ENCODE results near the gene ACR. TPM values are rescaled to one million over a fixed set of nuclear protein-coding genes. Genes with fewer than 3 reads are reported as not detected.

ACR gene
- total RNA-seq, 3 donors from 2014 or later: 0.41 to 1.4 (median 0.43) TPM

DNA sequence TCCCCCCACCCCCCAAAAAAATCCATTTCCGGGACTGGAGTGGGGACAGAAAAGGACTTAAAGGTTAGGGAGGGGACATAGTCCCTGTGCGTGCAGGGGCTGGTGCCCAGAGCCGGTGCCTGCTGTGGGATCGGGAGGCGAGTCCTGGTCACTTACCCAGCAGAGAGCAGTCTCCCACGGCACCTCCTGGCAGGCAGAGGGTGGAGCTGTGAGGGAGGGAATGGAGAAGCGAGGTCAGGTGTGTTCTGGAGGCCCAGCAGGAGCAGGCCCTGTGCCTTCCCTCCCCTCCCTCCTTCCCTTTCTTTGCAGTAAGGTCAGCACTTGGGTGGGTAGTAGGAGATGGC is 37.0 kb upstream of the ACR start:
- H3K4me1 ChIP-seq (ENCODE audit: low read depth): peaks cover 4% of the 10 kb centered on the region
- peak in 1 of 3 donors; percentile 12 for DNase-seq
- intact Hi-C loops (cut with DNase I, micrococcal nuclease): no loop called here
- no peaks in the 10 kb centered on the region for H3K9me3 ChIP-seq
- no peaks in the 10 kb centered on the region for H3K36me3 ChIP-seq (ENCODE audit: low read depth)
- TF ChIP-seq, protein P1, sequence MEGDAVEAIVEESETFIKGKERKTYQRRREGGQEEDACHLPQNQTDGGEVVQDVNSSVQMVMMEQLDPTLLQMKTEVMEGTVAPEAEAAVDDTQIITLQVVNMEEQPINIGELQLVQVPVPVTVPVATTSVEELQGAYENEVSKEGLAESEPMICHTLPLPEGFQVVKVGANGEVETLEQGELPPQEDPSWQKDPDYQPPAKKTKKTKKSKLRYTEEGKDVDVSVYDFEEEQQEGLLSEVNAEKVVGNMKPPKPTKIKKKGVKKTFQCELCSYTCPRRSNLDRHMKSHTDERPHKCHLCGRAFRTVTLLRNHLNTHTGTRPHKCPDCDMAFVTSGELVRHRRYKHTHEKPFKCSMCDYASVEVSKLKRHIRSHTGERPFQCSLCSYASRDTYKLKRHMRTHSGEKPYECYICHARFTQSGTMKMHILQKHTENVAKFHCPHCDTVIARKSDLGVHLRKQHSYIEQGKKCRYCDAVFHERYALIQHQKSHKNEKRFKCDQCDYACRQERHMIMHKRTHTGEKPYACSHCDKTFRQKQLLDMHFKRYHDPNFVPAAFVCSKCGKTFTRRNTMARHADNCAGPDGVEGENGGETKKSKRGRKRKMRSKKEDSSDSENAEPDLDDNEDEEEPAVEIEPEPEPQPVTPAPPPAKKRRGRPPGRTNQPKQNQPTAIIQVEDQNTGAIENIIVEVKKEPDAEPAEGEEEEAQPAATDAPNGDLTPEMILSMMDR (IDR thresholded peaks at IDR 0.05): no peak
- no peak for ATAC-seq
- no peak overlapping the region for H3K4me3 ChIP-seq

DNA sequence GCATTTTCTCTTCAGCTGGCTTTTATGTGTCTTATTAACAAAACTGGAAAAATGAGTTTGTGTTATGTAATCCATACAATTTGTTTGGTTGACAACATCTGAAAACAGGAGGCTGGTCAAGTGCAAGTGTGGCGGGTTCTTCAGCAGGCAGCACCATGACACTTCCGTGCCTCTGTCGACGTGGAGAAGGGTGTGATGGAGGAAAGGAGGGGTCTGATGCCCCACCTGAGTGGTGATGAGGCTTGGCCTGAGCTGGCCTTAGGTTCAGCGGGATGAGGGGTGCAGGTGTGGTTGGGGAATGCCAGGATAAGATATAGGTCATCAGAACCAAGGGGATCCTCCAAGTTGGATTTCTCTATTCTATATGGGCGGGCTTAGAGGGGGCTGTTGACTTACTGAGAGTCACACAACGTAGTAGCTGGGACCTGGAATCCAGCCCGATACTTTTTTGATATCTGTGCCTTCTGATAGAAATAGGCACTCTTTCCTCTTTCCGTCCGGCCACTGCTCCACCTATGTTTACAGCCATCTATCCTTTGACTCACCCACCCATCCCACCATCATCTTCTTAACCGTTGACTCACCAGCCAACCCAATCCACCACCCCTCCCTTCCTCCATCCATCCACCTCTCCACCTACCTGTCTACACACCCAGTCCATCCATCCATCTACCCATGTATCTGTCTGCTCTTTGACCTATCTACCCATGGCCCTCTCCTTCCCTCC is 36.4 kb upstream of the ACR start:
- Histone ChIP-seq H3K4me1 (ENCODE audit: low read depth) (peaks cover 4% of the 10 kb centered on the region), H3K4me3 (no peak overlapping the region), H3K36me3 (ENCODE audit: low read depth) (no peaks in the 10 kb centered on the region), H3K9me3 (no peaks in the 10 kb centered on the region)
- TF ChIP-seq, protein P1 (IDR thresholded peaks at IDR 0.05): no peak
- intact Hi-C loops (cut with DNase I, micrococcal nuclease): no loop called here
- DNase-seq (peak in 1 of 3 donors; percentile 2), ATAC-seq (no peak)

DNA sequence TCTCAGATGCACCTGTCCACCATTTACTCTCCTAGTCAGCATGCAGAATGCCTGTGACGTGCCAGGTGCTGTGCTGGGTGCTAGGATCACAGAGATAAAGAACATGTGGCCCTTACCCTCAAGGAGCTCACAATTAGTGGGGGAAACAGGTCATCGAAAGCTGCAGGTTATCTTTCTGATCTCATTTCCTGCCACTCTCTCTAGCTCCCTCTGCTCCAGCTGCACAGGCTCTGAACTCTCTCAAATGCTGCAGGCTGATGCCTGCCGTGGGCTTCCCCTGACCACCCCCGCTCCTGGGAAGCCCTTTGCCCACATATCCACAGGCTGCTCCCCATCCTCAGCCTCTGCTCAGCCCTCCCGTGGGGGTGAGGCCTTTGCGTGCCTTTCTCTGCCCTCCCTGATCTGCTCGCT is 35.7 kb upstream of the ACR start:
- intact Hi-C loops (cut with DNase I, micrococcal nuclease): no loop called here
- DNase-seq (peak in 1 of 3 donors; percentile 10), ATAC-seq (no peak)
- Histone ChIP-seq H3K9me3 (no peaks in the 10 kb centered on the region), H3K4me1 (ENCODE audit: low read depth) (no peaks in the 10 kb centered on the region), H3K36me3 (ENCODE audit: low read depth) (no peaks in the 10 kb centered on the region), H3K4me3 (no peak overlapping the region)
- TF ChIP-seq, protein P1 (IDR thresholded peaks at IDR 0.05): no peak

DNA sequence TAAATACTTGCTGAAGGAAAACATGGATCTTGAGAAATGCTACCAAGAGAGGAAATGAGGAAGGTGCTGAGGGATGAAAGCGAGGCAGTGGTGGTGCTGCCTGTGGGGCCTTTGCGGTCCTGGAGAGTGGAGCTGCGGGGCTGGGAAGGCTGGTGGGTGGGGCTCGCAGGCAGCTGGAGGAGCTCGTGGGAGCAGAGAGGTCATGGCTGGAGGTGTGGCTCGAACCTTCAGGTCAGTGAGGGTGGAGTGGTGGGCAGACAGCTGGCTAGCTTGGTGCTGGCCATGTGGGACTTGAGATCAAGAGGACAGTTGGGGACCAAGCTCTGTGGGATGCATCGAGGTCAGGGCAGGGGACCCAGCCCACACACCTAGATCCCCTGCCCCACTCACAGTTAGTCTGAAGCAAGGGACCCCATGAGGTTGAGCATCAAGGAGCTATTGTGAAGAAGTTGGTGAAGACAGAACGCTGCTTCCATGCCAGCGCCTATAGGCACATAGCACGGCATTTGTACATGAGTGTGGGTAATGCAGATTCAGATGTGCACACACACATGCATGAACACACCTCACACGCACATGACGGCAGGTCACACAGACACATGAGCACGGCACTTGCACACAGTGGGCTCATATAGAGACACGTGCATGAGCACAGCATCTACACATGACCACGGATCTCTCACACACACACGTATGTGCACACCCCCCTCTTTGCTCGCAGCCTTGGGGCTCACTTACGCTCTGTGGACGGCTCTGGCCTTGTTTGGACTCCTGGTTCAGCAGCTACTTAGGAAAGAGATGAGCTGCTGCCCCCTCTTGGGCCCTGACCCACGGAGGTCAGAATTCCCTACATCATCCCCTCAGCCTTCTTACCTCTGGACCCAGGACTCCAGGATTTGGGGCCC is 34.9 kb upstream of the ACR start:
- DNase-seq: peak in 1 of 3 donors; percentile 13
- TF ChIP-seq, protein P1 (IDR thresholded peaks at IDR 0.05): no peak
- no peak for ATAC-seq
- Histone ChIP-seq H3K4me1 (ENCODE audit: low read depth) (no peaks in the 10 kb centered on the region), H3K4me3 (no peak overlapping the region), H3K9me3 (no peaks in the 10 kb centered on the region), H3K36me3 (ENCODE audit: low read depth) (no peaks in the 10 kb centered on the region)
- intact Hi-C loops (cut with DNase I, micrococcal nuclease): no loop called here

DNA sequence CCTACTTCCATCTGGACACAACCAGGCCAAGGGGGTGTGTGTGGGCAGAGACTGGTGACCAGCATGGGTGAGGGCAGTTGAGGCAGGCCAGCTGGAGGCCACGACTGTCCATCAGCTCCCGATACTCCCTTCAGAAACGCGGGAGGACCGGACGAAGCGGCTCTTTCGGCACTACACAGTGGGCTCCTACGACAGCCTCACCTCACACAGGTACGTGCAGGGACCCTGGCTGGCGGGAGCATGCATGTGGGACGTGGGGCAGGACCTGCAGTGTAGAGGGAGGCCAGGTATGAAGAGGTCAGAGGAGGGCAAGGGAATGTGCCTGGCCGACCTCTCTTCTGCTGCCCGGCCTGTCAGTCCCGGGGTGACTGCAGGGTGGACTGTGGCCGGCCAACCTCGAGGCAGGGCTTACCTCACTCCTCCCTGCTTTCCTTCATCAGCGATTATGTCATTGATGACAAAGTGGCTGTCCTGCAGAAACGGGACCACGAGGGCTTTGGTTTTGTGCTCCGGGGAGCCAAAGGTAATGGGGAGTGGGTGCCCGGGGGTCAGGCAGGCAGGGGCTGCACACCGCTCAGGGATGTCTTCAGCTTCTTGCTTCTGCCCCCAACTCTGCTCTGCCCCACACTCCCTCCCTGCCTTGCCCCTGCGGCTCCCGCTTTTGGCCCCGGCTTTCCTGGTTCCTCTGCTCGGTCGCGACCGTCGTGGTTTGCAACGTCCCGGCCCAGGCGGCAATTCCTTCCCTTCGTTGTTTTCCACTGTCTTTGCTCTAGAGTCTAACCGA is 34.1 kb upstream of the ACR start:
- no peaks in the 10 kb centered on the region for H3K36me3 ChIP-seq (ENCODE audit: low read depth)
- no peaks in the 10 kb centered on the region for H3K9me3 ChIP-seq
- no peak overlapping the region for H3K4me3 ChIP-seq
- intact Hi-C loops (cut with DNase I, micrococcal nuclease): no loop called here
- no peak for ATAC-seq
- DNase-seq: peak in 1 of 3 donors; percentile 7
- no peaks in the 10 kb centered on the region for H3K4me1 ChIP-seq (ENCODE audit: low read depth)
- TF ChIP-seq, protein P1 (IDR thresholded peaks at IDR 0.05): no peak

All from mucosa of descending colon (tissue), 3 donors.